PC-3 (cell line): ENCODE results near the gene EHBP1. TPM values are rescaled to one million over a fixed set of nuclear protein-coding genes. Genes with fewer than 3 reads are reported as not detected.

Experiments
- ATAC-seq: fragments of 200-7000 bp; cut with Tn5 transposase; 2 replicates; pipeline ENCODE4 v1.9.1; 2020; ENCODE audit warnings: mild to moderate bottlenecking, moderate library complexity
- BruUV-seq: library from RNA; stranded (reverse); fragments of 400-500 nt; replicated peaks from 2 replicates; lab custom pipeline; 2021; lab: Mats Ljungman, UMichigan
- CTCF ChIA-PET: fragments of 300-600 bp; sonication (Branson Sonifier 250); formaldehyde crosslinking; loops from one replicate; lab custom pipeline; 2022; ENCODE audit warnings: antibody characterized with exemption; lab: Charles Lee
- POLR2A ChIA-PET: fragments of 300-600 bp; sonication (Branson Sonifier 250); formaldehyde crosslinking; loops from one replicate; lab custom pipeline; 2022; ENCODE audit warnings: antibody characterized with exemption; ENCODE audit not compliant: unreplicated experiment; lab: Charles Lee
- DNase-seq: peaks from one replicate; pipeline ENCODE4 v3.0.0-alpha.2; 2015
- H2AFZ ChIP-seq: fragments of 300-600 bp; sonication (generic); 2 replicates; pipeline ENCODE4 v1.6.0; 2016; ENCODE audit warnings: antibody characterized with exemption, low read length
- H3F3A ChIP-seq: fragments of 300-600 bp; sonication (generic); one replicate; pipeline ENCODE4 v1.6.0; 2017; ENCODE audit warnings: antibody characterized with exemption, low read length, control low read depth, mild to moderate bottlenecking; ENCODE audit not compliant: unreplicated experiment
- H3K27ac ChIP-seq: fragments of 300-600 bp; sonication (generic); 2 replicates; pipeline ENCODE4 v1.5.1; 2016; ENCODE audit warnings: mild to moderate bottlenecking, low read length
- H3K27me3 ChIP-seq: fragments of 300-600 bp; sonication (generic); 2 replicates; pipeline ENCODE4 v1.6.1; 2016; ENCODE audit warnings: low read length, mixed read lengths
- H3K36me3 ChIP-seq: fragments of 300-600 bp; sonication (generic); 2 replicates; pipeline ENCODE4 v1.6.1; 2016; ENCODE audit warnings: low read depth, mixed run types, low read length, mixed read lengths
- H3K4me1 ChIP-seq: fragments of 300-600 bp; sonication (generic); 2 replicates; pipeline ENCODE4 v1.5.1; 2016; ENCODE audit warnings: low read length; ENCODE audit not compliant: insufficient read depth
- H3K4me2 ChIP-seq: fragments of 300-600 bp; sonication (generic); 2 replicates; pipeline ENCODE4 v1.6.0; 2016; ENCODE audit warnings: low read length
- H3K4me3 ChIP-seq: fragments of 300-600 bp; sonication (generic); 2 replicates; pipeline ENCODE4 v1.5.1; 2016; ENCODE audit warnings: mild to moderate bottlenecking, low read length, mixed read lengths
- H3K79me2 ChIP-seq: fragments of 300-600 bp; sonication (generic); 2 replicates; pipeline ENCODE4 v1.6.1; 2017; ENCODE audit warnings: low read length, mixed read lengths
- H3K9ac ChIP-seq: fragments of 300-600 bp; sonication (generic); 2 replicates; pipeline ENCODE4 v1.6.0; 2016; ENCODE audit warnings: mild to moderate bottlenecking, low read length
- H3K9me2 ChIP-seq: fragments of 300-600 bp; sonication (generic); replicated peaks from 2 replicates; pipeline ENCODE4 v1.6.1; 2016; ENCODE audit warnings: mixed run types, low read length, mixed read lengths
- H3K9me3 ChIP-seq: fragments of 300-600 bp; sonication (generic); 2 replicates; pipeline ENCODE4 v1.6.1; 2016; ENCODE audit warnings: low read length, mixed read lengths
- H4K20me1 ChIP-seq: fragments of 300-600 bp; sonication (generic); 2 replicates; pipeline ENCODE4 v1.6.1; 2016; ENCODE audit warnings: low read length, mixed read lengths
- EZH2 ChIP-seq: fragments of 300-600 bp; sonication (generic); IDR thresholded peaks from one replicate; pipeline ENCODE4 v1.6.1; 2017; ENCODE audit warnings: antibody characterized with exemption, mild to moderate bottlenecking, low read length; ENCODE audit not compliant: unreplicated experiment
- EZH2phosphoT487 ChIP-seq: fragments of 300-600 bp; sonication (generic); IDR thresholded peaks from 2 replicates; pipeline ENCODE4 v1.6.1; 2018; ENCODE audit warnings: mild to moderate bottlenecking, antibody characterized with exemption, low read length, borderline replicate concordance
- intact Hi-C: fragments of 100-400 bp; cut with micrococcal nuclease; formaldehyde crosslinking; loops from 2 replicates; pipeline ENCODE4 v1.9.0; 2023
- total RNA-seq: library from RNA; depleted of rRNA; stranded (reverse); fragments of >200 nt; gene quantifications from 2 replicates; pipeline ENCODE4 v1.2.3, GENCODE V29; 2014
- TF ChIP-seq, protein P1 (sequence below): fragments of 300-600 bp; sonication (generic); conservative IDR thresholded peaks from 2 replicates; pipeline ENCODE4 v1.5.1; 2017; ENCODE audit warnings: antibody characterized with exemption, low read depth, mild to moderate bottlenecking, low read length

EHBP1 gene
- total RNA-seq, 1 experiment from 2014 or later, result 25.7 TPM

- ChIA-PET POLR2A (no interaction called here), CTCF (no interaction called here)
- Histone ChIP-seq H3K27ac (no peak overlapping the region), H3F3A (no peaks in the 10 kb centered on the region), H3K36me3 (no peaks in the 10 kb centered on the region), H3K9me2 (no peaks in the 10 kb centered on the region), H4K20me1 (no peaks in the 10 kb centered on the region), H3K79me2 (no peaks in the 10 kb centered on the region), H3K4me2 (no peak overlapping the region), H3K4me1 (no peaks in the 10 kb centered on the region), H3K9ac (no peak overlapping the region), H2AFZ (no peak overlapping the region), H3K4me3 (no peak overlapping the region), H3K27me3 (no peaks in the 10 kb centered on the region), H3K9me3 (no peaks in the 10 kb centered on the region)
- ATAC-seq (peak; percentile 81), DNase-seq (peak; percentile 76)
- intact Hi-C loops, result loop anchor here (1.0 kb wide), 1 partner anchor 236 kb away; no protein-coding TSS in a partner anchor
- TF ChIP-seq, protein P1, sequence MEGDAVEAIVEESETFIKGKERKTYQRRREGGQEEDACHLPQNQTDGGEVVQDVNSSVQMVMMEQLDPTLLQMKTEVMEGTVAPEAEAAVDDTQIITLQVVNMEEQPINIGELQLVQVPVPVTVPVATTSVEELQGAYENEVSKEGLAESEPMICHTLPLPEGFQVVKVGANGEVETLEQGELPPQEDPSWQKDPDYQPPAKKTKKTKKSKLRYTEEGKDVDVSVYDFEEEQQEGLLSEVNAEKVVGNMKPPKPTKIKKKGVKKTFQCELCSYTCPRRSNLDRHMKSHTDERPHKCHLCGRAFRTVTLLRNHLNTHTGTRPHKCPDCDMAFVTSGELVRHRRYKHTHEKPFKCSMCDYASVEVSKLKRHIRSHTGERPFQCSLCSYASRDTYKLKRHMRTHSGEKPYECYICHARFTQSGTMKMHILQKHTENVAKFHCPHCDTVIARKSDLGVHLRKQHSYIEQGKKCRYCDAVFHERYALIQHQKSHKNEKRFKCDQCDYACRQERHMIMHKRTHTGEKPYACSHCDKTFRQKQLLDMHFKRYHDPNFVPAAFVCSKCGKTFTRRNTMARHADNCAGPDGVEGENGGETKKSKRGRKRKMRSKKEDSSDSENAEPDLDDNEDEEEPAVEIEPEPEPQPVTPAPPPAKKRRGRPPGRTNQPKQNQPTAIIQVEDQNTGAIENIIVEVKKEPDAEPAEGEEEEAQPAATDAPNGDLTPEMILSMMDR, result peak; percentile 76
- no peak for TF ChIP-seq EZH2phosphoT487
- no TSS peak for BruUV-seq
These were observed 317.9 kb downstream of the EHBP1 start for GRCh38 chr2:63023444-63023843.

DNA sequence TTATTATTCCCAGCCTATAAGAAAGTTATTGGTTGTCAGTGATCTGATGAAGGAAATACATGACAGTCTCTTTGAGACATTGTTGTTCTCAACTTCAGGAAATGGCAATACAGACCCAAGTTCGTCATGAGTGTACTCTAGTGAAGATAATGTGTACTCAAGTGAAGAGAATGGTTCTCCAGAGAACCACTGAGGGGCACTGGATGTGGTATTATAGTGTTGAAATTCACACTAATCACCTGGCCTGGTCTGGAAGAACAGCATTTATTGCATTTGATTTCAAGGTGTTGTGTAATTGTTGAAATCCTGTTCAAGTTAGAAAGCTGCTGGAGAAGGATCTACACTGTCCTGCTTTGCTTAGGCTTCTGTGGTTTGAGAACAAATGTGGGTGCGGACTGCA lies 321.7 kb downstream of the EHBP1 start:
- DNase-seq, result no peak
- Histone ChIP-seq H3K9me2 (no peaks in the 10 kb centered on the region), H3K4me3 (no peak overlapping the region), H3K4me1 (peaks cover 4% of the 10 kb centered on the region; the same call in 1 of the 2 replicates), H3K9me3 (no peaks in the 10 kb centered on the region), H3K36me3 (no peaks in the 10 kb centered on the region), H3K27ac (no peak overlapping the region), H3K9ac (no peak overlapping the region), H4K20me1 (no peaks in the 10 kb centered on the region), H3K79me2 (no peaks in the 10 kb centered on the region), H3K27me3 (no peaks in the 10 kb centered on the region), H3K4me2 (no peak overlapping the region), H3F3A (no peaks in the 10 kb centered on the region), H2AFZ (no peak overlapping the region)
- ChIA-PET POLR2A (no interaction called here), CTCF (no interaction called here)
- no peak for ATAC-seq
- BruUV-seq, result no TSS peak
- TF ChIP-seq, protein P1, result no peak
- TF ChIP-seq EZH2phosphoT487 (no peak), EZH2 (no peak)
- intact Hi-C loops, result no loop called here

- no peaks in the 10 kb centered on the region for H3K79me2 ChIP-seq
- H3K27ac ChIP-seq, result no peak overlapping the region
- CTCF ChIA-PET, result no interaction called here
- H3K4me2 ChIP-seq, result no peak overlapping the region
- DNase-seq (peak; percentile 22), ATAC-seq (no peak)
- H3K4me1 ChIP-seq, result peaks cover 4% of the 10 kb centered on the region; the same call in 1 of the 2 replicates
- H3K9ac ChIP-seq, result no peak overlapping the region
- H3F3A ChIP-seq, result no peaks in the 10 kb centered on the region
- no peaks in the 10 kb centered on the region for H3K9me2 ChIP-seq
- no peak overlapping the region for H3K4me3 ChIP-seq
- BruUV-seq, result no TSS peak
- H4K20me1 ChIP-seq, result no peaks in the 10 kb centered on the region
- H3K36me3 ChIP-seq, result no peaks in the 10 kb centered on the region
- H3K27me3 ChIP-seq, result no peaks in the 10 kb centered on the region
- POLR2A ChIA-PET, result no interaction called here
- H2AFZ ChIP-seq, result no peak overlapping the region
- H3K9me3 ChIP-seq, result no peaks in the 10 kb centered on the region
- TF ChIP-seq, protein P1, result no peak
- TF ChIP-seq EZH2 (no peak), EZH2phosphoT487 (no peak)
- intact Hi-C loops, result no loop called here
These were observed 323.5 kb downstream of the EHBP1 start for GRCh38 chr2:63029058-63029457.
